Activated T-cell treated with anti-CD3 and anti-CD28 coated beads for 24 hours (primary cell): ENCODE measurements around the gene SRGAP2.
"Not testable (repeated sequence)": the region's sequence is repeated elsewhere in the genome, so short reads cannot be mapped to it uniquely, and the experiment has no call there.

Source experiments
- DNase-seq: peaks from one replicate; pipeline ENCODE4 v3.0.0-alpha.2; 2020; ENCODE audit warnings: low read depth

The SRGAP2 gene

DNA sequence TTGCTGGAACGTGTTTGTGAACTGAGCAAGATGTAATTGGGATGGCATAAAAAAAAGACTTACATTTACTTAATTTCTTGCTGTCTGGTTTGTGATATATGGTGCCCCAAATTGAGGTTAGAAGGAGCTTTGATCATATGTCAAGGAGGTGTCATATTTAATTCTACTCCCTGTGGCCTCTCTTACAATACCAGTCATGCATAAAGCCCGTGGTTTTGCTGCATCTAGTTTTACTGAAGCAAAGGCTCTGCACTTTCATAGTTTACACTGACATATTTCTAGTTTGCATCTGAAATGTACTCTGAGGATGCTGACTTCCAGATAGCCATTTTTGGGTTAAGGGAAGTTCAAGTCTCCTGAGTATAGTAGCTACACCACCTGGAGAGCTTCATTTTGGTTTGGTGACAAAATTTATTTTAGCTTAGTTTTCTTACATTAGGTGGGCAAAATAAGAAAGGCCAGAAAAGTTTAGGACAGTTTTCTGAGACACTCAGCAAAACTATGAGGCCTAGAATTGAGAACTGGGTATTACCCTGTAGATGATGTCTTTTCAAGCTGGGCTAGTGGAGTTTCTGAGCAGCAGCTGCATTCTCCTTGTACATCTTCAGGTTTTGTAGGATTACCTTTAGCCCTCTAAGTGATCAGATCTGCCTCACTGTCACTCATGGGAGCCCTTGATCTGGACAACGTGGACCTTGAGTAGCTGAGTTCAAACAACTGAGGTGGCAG lies 47.8 kb downstream of the SRGAP2 start:
- not testable (repeated sequence) for DNase-seq

GRCh38 chr1:206252680-206253335 lies 49.5 kb downstream of the SRGAP2 start:
- not testable (repeated sequence) for DNase-seq
